K562 (cell line): ENCODE results near the gene ARL8A. TPM values are rescaled to one million over a fixed set of nuclear protein-coding genes. Genes with fewer than 3 reads are reported as not detected.

Experiments
- CREM ChIP-seq: IDR thresholded peaks from 2 replicates; pipeline ENCODE4 v1.6.1; 2014; ENCODE audit warnings: antibody characterized with exemption, low read depth
- E2F8 ChIP-seq: fragments of 450-650 bp; IDR thresholded peaks from 2 replicates; pipeline ENCODE4 v1.7.1; 2018; ENCODE audit warnings: mild to moderate bottlenecking, low read depth; ENCODE audit not compliant: partially characterized antibody
- GTF2B ChIP-seq: IDR thresholded peaks from 2 replicates; pipeline ENCODE4 v1.6.1; 2011; ENCODE audit not compliant: insufficient read length; ENCODE audit errors: extremely low read depth
- HMGN3 ChIP-seq: IDR thresholded peaks from 2 replicates; pipeline ENCODE4 v1.6.1; 2011; ENCODE audit warnings: borderline replicate concordance, low read depth, mild to moderate bottlenecking, mixed read lengths, low read length; ENCODE audit not compliant: insufficient read length; ENCODE audit errors: extremely low read depth
- JUND ChIP-seq, 2 experiments: IDR thresholded peaks; 2 replicates in 1 of 2; 3 replicates in 1 of 2; pipeline ENCODE4 v1.6.1; 2011; ENCODE audit warnings: borderline replicate concordance in 2 of 2, low read depth in 2 of 2, low read length in 2 of 2, improper control_type of control experiment in 1 of 2, missing biosample characterization in 1 of 2, missing genetic modification characterization in 1 of 2, missing genetic modification reagents in 1 of 2
- MAFK ChIP-seq: IDR thresholded peaks from 2 replicates; pipeline ENCODE4 v1.6.1; 2011; ENCODE audit warnings: low read length, improper control_type of control experiment
- NRF1 ChIP-seq, 2 experiments: fragments of 450-650 bp; IDR thresholded peaks in 1 of 2; conservative IDR thresholded peaks in 1 of 2; 2 replicates each; pipeline ENCODE4 v1.6.1; 2014; ENCODE audit warnings: mild to moderate bottlenecking in 2 of 2
- PYGO2 ChIP-seq: fragments of 450-650 bp; IDR thresholded peaks from 2 replicates; pipeline ENCODE4 v1.6.1; 2016; ENCODE audit warnings: mild to moderate bottlenecking, missing genetic modification characterization, moderate library complexity, missing compliant biosample characterization
- RAD51 ChIP-seq: fragments of 450-650 bp; IDR thresholded peaks from 2 replicates; pipeline ENCODE4 v1.7.1; 2016; ENCODE audit warnings: low read depth, mild to moderate bottlenecking, borderline replicate concordance
- SRSF7 ChIP-seq: fragments of 200-400 bp; formaldehyde crosslinking; optimal IDR thresholded peaks from 2 replicates; pipeline ENCODE3; 2017; ENCODE audit warnings: mild to moderate bottlenecking, low read depth, low read length
- TCF7L2 ChIP-seq: fragments of 150-350 bp; IDR thresholded peaks from 2 replicates; pipeline ENCODE4 v1.6.1; 2016; ENCODE audit warnings: low read depth, mild to moderate bottlenecking, low read length, moderate library complexity
- ZNF253 ChIP-seq: fragments of 250-450 bp; sonication (Bioruptor Pico); conservative IDR thresholded peaks from 2 replicates; pipeline ENCODE4 v1.6.1; 2021; ENCODE audit warnings: mild to moderate bottlenecking
- ZNF311 ChIP-seq: fragments of 250-450 bp; sonication (Bioruptor Pico); IDR thresholded peaks from 2 replicates; pipeline ENCODE4 v1.4.0; 2020; ENCODE audit warnings: mild to moderate bottlenecking, moderate library complexity
- ZNF316 ChIP-seq: fragments of 450-650 bp; IDR thresholded peaks from 2 replicates; pipeline ENCODE4 v1.6.1; 2016
- ZNF668 ChIP-seq: fragments of 250-450 bp; sonication (Bioruptor Pico); IDR thresholded peaks from 2 replicates; pipeline ENCODE4 v1.8.0; 2022; ENCODE audit warnings: mild to moderate bottlenecking, inconsistent platforms
- ZNF696 ChIP-seq: fragments of 250-450 bp; sonication (Bioruptor Pico); conservative IDR thresholded peaks from 2 replicates; pipeline ENCODE4 v1.4.0; 2020; ENCODE audit warnings: mild to moderate bottlenecking, moderate library complexity
- ZNF764 ChIP-seq: fragments of 250-450 bp; sonication (Bioruptor Pico); IDR thresholded peaks from 2 replicates; pipeline ENCODE4 v1.4.0; 2020; ENCODE audit warnings: low read depth, mild to moderate bottlenecking, moderate library complexity
- ZNF77 ChIP-seq: fragments of 250-450 bp; sonication (Bioruptor Pico); IDR thresholded peaks from 2 replicates; pipeline ENCODE4 v1.5.0; 2020
- polyA plus RNA-seq, 8 experiments: library from polyadenylated mRNA; depleted of rRNA in 4 of 8; stranded (reverse) in 5 of 8; unstranded in 3 of 8; fragments of >200 nt; fragmentation: Nextera tagmentation in 2 of 8; fragmentation: Illumina TruSeq in 1 of 8; extraction: Ambion mirVana in 2 of 8; extraction: Trizol in 1 of 8; gene quantifications; 2 replicates each; pipeline versions ENCODE4 v1.2.1 to v1.2.3, GENCODE V29; 2011 to 2014; ENCODE audit warnings: inconsistent platforms in 1 of 8, missing spikeins in 1 of 8
- total RNA-seq, 7 experiments: library from RNA; depleted of rRNA in 6 of 7; stranded (reverse); fragments of >200 nt in 6 of 7; fragmentation: Illumina TruSeq in 2 of 7; extraction: Trizol in 2 of 7; gene quantifications; 2 replicates each; pipeline versions ENCODE4 v1.2.1 to v1.2.3, GENCODE V29; 2011 to 2021; ENCODE audit warnings: low replicate concordance in 1 of 7
- TF ChIP-seq, protein P1 (sequence below): fragments of 250-450 bp; sonication (Bioruptor Pico); IDR thresholded peaks from 2 replicates; pipeline ENCODE4 v1.5.0; 2020; ENCODE audit warnings: mild to moderate bottlenecking

The ARL8A gene
- total and polyA plus RNA-seq, 9 of the 15 experiments (the other 6 are each of a cell fraction or from before 2014, with no cell fraction given), result 0.17 to 27.3 (median 15.6) TPM

DNA sequence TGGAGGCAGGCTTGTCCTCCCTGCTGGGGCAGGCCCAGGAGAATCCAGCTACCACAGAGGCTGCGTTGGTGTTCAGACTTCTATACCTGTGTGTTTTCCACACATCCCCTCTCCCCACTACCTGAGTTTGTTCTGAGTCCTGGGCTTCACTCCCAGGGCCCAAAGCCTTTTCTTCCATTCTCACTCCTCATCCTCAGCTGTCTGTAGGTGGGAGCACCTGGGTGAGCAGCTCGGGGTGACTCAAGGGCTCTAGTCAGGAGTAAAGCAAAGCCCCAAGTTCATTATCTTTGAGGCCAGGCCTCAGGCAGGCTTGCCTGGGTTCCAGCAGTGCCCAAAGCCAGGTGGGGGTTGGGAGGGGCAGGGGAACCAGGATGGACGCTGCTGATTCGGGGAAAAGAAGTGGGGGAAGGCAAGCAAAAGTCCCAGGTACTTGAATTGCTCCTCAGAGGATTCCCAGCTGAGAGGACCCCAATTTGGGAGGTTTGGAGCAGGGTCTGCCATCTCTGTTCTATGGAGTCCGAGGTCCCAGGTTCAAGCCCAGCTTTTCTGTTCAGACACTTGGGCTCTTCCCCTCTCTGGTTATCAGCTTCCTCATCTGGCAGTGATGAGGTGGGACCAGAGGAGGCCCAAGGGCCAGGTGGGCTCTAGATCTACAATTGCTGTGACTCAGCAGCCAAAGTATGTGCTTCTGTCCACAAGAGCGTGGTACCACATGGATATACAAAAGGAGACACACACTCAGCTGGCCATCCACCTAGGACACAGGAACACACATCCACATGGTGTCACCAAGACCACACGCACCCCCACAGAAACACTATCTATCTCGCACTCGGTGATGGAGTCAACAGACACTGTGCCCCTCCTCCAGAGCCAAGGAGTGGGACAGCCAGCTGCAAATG is 21.7 kb upstream of the ARL8A start (continued):
- TF ChIP-seq E2F8, result no peak
- TF ChIP-seq, protein P1, sequence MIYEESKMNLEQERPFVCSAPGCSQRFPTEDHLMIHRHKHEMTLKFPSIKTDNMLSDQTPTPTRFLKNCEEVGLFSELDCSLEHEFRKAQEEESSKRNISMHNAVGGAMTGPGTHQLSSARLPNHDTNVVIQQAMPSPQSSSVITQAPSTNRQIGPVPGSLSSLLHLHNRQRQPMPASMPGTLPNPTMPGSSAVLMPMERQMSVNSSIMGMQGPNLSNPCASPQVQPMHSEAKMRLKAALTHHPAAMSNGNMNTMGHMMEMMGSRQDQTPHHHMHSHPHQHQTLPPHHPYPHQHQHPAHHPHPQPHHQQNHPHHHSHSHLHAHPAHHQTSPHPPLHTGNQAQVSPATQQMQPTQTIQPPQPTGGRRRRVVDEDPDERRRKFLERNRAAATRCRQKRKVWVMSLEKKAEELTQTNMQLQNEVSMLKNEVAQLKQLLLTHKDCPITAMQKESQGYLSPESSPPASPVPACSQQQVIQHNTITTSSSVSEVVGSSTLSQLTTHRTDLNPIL (CRISPR knock-in tag), result no peak
- no peak for TF ChIP-seq GTF2B
- TF ChIP-seq ZNF77 (CRISPR knock-in tag), result no peak
- peak; percentile 56; the same call in 1 of the 2 replicates for TF ChIP-seq JUND (IDR thresholded peaks at IDR 0.05; ENCODE audit: borderline replicate concordance, low read depth, low read length)
- peak; percentile 59; the same call in 2 of the 3 replicates for TF ChIP-seq JUND (tag; IDR thresholded peaks at IDR 0.05; ENCODE audit: borderline replicate concordance, low read depth, low read length)
- TF ChIP-seq NRF1 (conservative IDR thresholded peaks at IDR 0.05 in 1 of 2, IDR thresholded peaks at IDR 0.05 in 1 of 2), result no peak; a peak in 4 of 4 replicates
- no peak for TF ChIP-seq MAFK
- TF ChIP-seq ZNF311, result no peak
- TF ChIP-seq RAD51, result no peak
- no peak for TF ChIP-seq HMGN3
- no peak for TF ChIP-seq PYGO2 (tag)
- TF ChIP-seq ZNF696, result no peak
- TF ChIP-seq ZNF316, result peak; percentile 52
- no peak for TF ChIP-seq TCF7L2
- TF ChIP-seq SRSF7, result no peak
- TF ChIP-seq ZNF253 (CRISPR knock-in tag), result no peak
- no peak for TF ChIP-seq ZNF668 (CRISPR knock-in tag)
- TF ChIP-seq CREM, result no peak
- no peak for TF ChIP-seq ZNF764 (CRISPR knock-in tag)
